Left hindlimb (tissue), 1 donor: Measurements from ENCODE around the gene LY6G6C.

Source experiments
- DNase-seq: peaks from one replicate; pipeline ENCODE4 v3.0.0-alpha.2; 2018

The LY6G6C gene

GRCh38 chr6:31740397-31741223 is 19.1 kb upstream of the LY6G6C start:
- no peak for DNase-seq

DNA sequence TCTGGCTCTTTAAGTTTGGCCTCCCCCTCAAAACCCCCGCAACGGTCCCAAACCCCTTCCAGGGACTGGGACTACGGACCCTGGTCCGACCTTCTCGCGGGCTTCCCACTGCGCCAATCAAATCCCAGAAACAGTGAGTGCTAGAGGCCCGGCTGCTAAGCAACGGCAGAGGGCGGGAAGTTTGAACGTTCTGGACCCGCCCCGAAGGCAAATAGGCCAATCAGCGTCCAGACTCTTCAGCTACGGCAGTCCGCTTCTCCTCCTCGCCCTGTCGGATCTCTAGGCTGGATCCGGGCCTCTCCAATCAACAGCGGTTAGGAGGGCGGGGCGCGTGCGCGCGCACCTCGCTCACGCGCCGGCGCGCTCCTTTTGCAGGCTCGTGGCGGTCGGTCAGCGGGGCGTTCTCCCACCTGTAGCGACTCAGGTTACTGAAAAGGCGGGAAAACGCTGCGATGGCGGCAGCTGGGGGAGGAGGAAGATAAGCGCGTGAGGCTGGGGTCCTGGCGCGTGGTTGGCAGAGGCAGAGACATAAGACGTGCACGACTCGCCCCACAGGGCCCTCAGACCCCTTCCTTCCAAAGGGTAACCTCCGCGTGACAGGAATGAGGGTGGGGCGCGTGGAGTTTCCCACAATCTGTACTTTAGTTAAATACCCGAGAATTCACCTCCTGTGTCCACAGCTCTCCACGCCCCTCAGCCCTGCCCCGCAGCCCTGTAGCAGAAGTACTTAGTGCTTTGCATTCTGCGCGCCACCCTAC is 18.3 kb upstream of the LY6G6C start, which contains the start of gene MSH5:
MSH5 (plus strand) TSS at position 367 of the 758 bp plus-strand sequence. CDS start 462 bp downstream, outside the sequence.
- DNase-seq, result peak; percentile 99

DNA sequence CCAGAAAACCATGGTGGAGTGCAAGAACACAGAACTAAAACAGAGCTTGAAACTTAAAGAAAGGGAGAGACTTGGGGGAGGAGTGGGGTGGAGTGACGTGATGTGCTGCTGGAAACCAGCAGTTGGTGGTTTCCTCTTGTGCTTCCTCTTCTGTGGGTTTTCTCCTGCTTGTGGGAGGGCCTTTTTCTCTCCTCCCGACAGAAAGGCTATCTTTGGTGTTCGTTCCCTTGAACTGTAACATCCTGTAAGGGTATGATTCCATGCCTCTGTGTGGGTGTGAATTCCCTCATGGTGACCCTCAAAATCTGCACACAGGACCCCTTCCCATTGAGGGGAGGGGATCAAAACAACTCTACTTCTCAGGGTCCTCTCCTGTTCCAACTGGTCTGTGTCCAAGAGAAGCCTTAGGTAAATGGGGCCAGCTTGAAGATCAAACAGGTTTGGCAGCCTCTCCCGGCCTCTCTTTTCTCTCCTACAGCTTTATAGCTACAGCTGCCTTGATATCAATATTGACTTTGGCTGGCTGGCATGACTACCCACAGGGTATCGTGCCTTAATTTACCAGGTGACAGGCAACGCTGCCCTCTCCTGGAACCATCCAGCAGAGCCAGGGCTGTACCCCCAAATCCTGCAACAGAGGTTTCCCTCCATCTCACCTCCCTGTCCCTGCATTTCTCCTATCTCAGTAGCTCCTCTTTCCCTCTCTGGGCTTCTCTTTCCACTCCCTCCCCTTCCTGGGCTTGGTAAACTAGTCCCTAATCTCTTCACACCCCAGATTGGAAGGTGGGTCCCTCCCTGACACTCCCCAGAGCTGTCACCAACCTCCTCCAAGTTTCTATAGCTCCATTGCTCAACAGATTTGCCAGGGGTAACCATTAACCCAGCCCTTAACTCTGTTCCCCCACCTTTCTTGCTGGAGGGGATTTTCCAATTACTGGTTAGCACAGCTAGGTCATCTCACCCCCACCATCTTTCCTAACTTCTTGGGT is 16.7 kb upstream of the LY6G6C start:
- DNase-seq, result peak; percentile 83

GRCh38 chr6:31737315-31737990 is 15.9 kb upstream of the LY6G6C start:
- DNase-seq, result no peak

DNA sequence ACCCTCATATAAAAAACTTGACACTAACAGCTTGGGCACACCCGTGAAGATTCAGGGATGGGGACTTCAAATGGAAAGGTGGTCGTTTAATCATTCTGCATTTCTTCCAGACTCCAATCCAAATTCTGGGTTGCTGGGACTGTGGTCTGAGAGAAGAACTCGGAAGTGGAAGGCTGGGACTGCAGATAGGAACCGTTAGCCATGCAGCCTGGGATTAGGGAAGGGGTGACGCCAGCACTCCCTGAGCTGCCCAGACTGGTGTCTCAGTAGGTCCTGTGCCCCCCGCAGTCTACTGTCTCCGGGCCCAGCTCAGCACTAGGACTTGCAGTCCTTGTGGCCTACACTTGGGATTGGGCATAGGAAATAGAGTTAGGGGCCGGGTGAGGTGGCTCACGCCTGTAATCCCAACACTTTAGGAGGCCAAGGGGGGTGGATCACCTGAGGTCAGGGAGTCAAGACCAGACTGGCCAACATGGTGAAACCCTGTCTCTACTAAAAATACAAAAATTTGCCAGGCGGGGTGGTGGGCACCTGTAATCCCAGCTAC is 15.3 kb upstream of the LY6G6C start:
- DNase-seq, result no peak

- DNase-seq, result peak; percentile 92
Observed at GRCh38 chr6:31736021-31736767, 14.6 kb upstream of the LY6G6C start, which contains the start of gene CLIC1. Gene CLIC1 (minus strand): TSS chr6:31736530. CDS start chr6:31736300, 230 bp downstream.

GRCh38 chr6:31734821-31735406 is 13.4 kb upstream of the LY6G6C start:
- DNase-seq, result no peak

GRCh38 chr6:31734247-31734820 is 12.8 kb upstream of the LY6G6C start:
- DNase-seq, result no peak

DNA sequence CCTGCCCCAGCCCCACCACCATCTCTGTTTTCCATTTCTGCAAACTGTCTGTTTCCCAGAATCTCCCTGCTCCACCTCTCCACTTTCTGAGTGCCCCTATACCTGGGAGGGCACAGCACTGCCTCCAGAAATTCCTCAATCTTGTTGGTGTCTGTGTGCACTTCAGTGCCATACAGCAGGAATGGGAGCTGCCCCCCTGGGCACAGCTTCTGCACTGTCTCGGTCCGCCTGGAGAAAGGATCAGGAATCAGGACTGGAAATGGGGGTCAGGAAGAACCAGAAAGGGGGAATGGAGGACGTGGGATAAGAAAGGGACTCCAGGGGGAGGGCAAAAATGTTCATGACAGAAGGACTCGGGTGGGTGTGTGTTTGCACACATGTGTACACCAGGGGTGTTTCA is 12.2 kb upstream of the LY6G6C start:
- no peak for DNase-seq

DNA sequence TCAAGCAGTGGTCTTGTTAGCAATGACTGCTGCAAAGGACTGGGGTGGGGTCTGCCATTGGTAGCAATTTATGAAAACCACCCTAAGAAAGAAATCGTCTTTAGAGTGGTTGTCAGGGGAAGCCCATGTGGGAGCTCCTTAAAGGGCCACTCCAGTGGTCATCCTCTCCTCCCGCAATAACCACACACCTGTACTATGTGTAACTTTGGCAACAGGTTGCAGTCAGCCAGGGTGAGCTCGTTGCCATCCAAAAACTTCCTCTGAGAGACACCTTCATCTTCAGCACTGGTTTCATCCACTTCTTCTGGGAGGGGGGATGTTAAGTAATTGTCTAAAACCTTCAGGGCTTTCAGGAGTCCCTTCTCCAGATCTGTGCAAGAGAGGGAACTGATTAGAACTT is 10.5 kb upstream of the LY6G6C start:
- no peak for DNase-seq

DNA sequence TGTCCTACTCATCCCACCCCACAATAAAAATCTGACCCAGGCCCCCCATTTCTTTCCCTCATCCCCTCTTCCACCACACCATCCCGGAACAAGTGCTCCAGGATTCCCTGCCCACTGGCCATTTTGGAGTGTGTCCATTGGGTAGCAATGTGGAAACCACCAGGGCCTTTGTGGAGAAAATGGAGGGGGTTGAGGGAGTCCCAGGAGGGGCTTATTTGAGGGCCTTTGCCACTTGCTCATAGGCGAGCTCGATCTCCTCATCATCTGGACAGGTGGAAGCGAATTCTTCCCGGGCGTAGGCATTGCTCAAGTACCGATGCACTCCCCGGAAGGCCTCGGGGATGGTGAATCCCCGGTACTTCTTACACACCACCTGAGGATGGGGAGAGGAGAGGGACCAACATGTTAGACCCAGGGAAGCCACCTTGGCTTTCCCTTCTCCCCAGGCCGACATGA is 9.1 kb upstream of the LY6G6C start:
- no peak for DNase-seq

GRCh38 chr6:31729979-31730630 is 8.6 kb upstream of the LY6G6C start:
- peak; percentile 96 for DNase-seq

GRCh38 chr6:31729515-31729978 is 8.0 kb upstream of the LY6G6C start:
- DNase-seq, result peak; percentile 93

GRCh38 chr6:31728767-31729514 is 7.4 kb upstream of the LY6G6C start, which contains the start of gene DDAH2:
Gene DDAH2 (minus strand): TSS chr6:31729299. CDS start chr6:31729161, 138 bp downstream.
- no peak for DNase-seq

- no peak for DNase-seq
Observed at GRCh38 chr6:31727717-31728671, 6.4 kb upstream of the LY6G6C start.

GRCh38 chr6:31727034-31727716 is 5.6 kb upstream of the LY6G6C start:
- DNase-seq, result no peak
